Caki2 (cell line): ENCODE data around the gene YOD1. TPM values are rescaled to one million over a fixed set of nuclear protein-coding genes. Genes with fewer than 3 reads are reported as not detected.

ENCODE experiments used
- DNase-seq: peaks from one replicate; pipeline ENCODE4 v3.0.0-alpha.2; 2015; ENCODE audit warnings: low read depth
- in situ Hi-C: cut with HindIII; loops from 2 replicates; pipeline ENCODE4 v1.10.0; 2016; ENCODE audit warnings: low sequenced_read_pairs, low pct_unique_long_range_greater_than_20kb, mixed read lengths
- total RNA-seq: library from RNA; depleted of rRNA; stranded (reverse); fragments of >200 nt; shearing (Covaris generic); gene quantifications from 2 replicates; pipeline ENCODE4 v1.2.3, GENCODE V29; 2014; ENCODE audit warnings: low replicate concordance; rRNA removed

YOD1 gene
- total RNA-seq, 1 experiment from 2014 or later: 2.3 TPM

GRCh38 chr1:207001492-207002245 is 49.3 kb downstream of the YOD1 start:
- in situ Hi-C loops: no loop called here
- DNase-seq: no peak

- in situ Hi-C loops: no loop called here
- no peak for DNase-seq
Observed at GRCh38 chr1:207000651-207001291, 50.2 kb downstream of the YOD1 start.

GRCh38 chr1:206998816-206999215 is 52.2 kb downstream of the YOD1 start:
- DNase-seq: no peak
- in situ Hi-C loops: no loop called here

Other genes with a start within 250 kb of the YOD1 start
- not detected in 2 replicates for gene IL20, start 185.6 kb downstream of the YOD1 start, total RNA-seq
- gene IL24, start 153.8 kb downstream of the YOD1 start, total RNA-seq: not detected in 2 replicates
- not detected in 2 replicates for gene FCMR, start 129.3 kb downstream of the YOD1 start, total RNA-seq
- not detected in 2 replicates for gene PIGR, start 104.7 kb downstream of the YOD1 start, total RNA-seq
- gene FCAMR, start 80.7 kb downstream of the YOD1 start, total RNA-seq: 0.14 TPM in 1 of 2 replicates, not detected in the other
- 1.7 TPM in 2 replicates for gene C1orf116, start 18.5 kb downstream of the YOD1 start, total RNA-seq
- gene PFKFB2, start 2.1 kb upstream of the YOD1 start, total RNA-seq: 1.7 and 4.0 TPM in 2 replicates
- gene C4BPB, start 37.7 kb upstream of the YOD1 start, total RNA-seq: not detected in 2 replicates
- gene C4BPA, start 53.0 kb upstream of the YOD1 start, total RNA-seq: not detected in 2 replicates